H1 (cell line): ENCODE measurements around the gene FAM222B. TPM values are rescaled to one million over a fixed set of nuclear protein-coding genes. Genes with fewer than 3 reads are reported as not detected.

Experiments used
- ASH2L ChIP-seq: fragments of 200-600, 300-600 bp; sonication (generic); IDR thresholded peaks from one replicate; pipeline ENCODE4 v1.7.1; 2017; ENCODE audit warnings: low read length
- BACH1 ChIP-seq: IDR thresholded peaks from 2 replicates; pipeline ENCODE4 v1.6.1; 2012; ENCODE audit warnings: low read length, improper control_type of control experiment
- BRCA1 ChIP-seq: IDR thresholded peaks from 2 replicates; pipeline ENCODE4 v1.6.1; 2012; ENCODE audit warnings: low read depth, low read length, improper control_type of control experiment
- E2F6 ChIP-seq: IDR thresholded peaks from 2 replicates; pipeline ENCODE4 v1.6.1; 2012; ENCODE audit warnings: inconsistent platforms
- EGR1 ChIP-seq: IDR thresholded peaks from 2 replicates; pipeline ENCODE4 v1.6.1; 2011; ENCODE audit warnings: low read depth, low read length, borderline replicate concordance
- GABPA ChIP-seq: IDR thresholded peaks from 2 replicates; pipeline ENCODE4 v1.6.1; 2011; ENCODE audit warnings: mild to moderate bottlenecking, low read length, moderate library complexity, borderline replicate concordance; ENCODE audit not compliant: insufficient read depth
- JUN ChIP-seq: IDR thresholded peaks from 2 replicates; pipeline ENCODE4 v1.6.1; 2011; ENCODE audit warnings: low read depth, mild to moderate bottlenecking, improper control_type of control experiment, low read length
- KDM4A ChIP-seq: IDR thresholded peaks from one replicate; pipeline ENCODE4 v1.7.1; 2012; ENCODE audit warnings: low read depth, mild to moderate bottlenecking, moderate library complexity, low read length, inconsistent platforms; ENCODE audit not compliant: severe bottlenecking
- KDM5A ChIP-seq: fragments of 200-600 bp; IDR thresholded peaks from 2 replicates; pipeline ENCODE4 v1.7.1; 2012; ENCODE audit warnings: mild to moderate bottlenecking, low read length, inconsistent platforms, mixed read lengths
- MAFK ChIP-seq: IDR thresholded peaks from 2 replicates; pipeline ENCODE4 v1.6.1; 2012; ENCODE audit warnings: low read depth, mild to moderate bottlenecking, improper control_type of control experiment, low read length
- MAX ChIP-seq: IDR thresholded peaks from 2 replicates; pipeline ENCODE4 v1.6.1; 2012; ENCODE audit warnings: inconsistent platforms
- NANOG ChIP-seq: IDR thresholded peaks from 2 replicates; pipeline ENCODE4 v1.6.1; 2011; ENCODE audit warnings: low read length, low read depth, mild to moderate bottlenecking, inconsistent platforms; ENCODE audit not compliant: insufficient read depth, poor library complexity, severe bottlenecking
- NRF1 ChIP-seq: IDR thresholded peaks from 2 replicates; pipeline ENCODE4 v1.6.1; 2011; ENCODE audit warnings: mild to moderate bottlenecking, low read depth, low read length, improper control_type of control experiment
- POLR2A ChIP-seq, 2 experiments: IDR thresholded peaks; 1 replicate in 1 of 2; 2 replicates in 1 of 2; pipeline ENCODE4 v1.6.1; 2011; ENCODE audit warnings: low read depth in 2 of 2, low read length in 2 of 2, mild to moderate bottlenecking in 2 of 2; ENCODE audit errors: control extremely low read depth in 1 of 2
- RXRA ChIP-seq: IDR thresholded peaks from 2 replicates; pipeline ENCODE4 v1.6.1; 2011; ENCODE audit warnings: low read depth, mild to moderate bottlenecking, low read length, moderate library complexity; ENCODE audit not compliant: insufficient read depth
- SIRT6 ChIP-seq: IDR thresholded peaks from one replicate; pipeline ENCODE4 v1.7.1; 2012; ENCODE audit warnings: low read length, inconsistent platforms
- SP2 ChIP-seq: IDR thresholded peaks from 2 replicates; pipeline ENCODE4 v1.6.1; 2012; ENCODE audit warnings: mild to moderate bottlenecking, low read length, inconsistent platforms
- polyA plus RNA-seq, 7 experiments: library from polyadenylated mRNA; depleted of rRNA in 3 of 7; stranded (reverse) in 5 of 7; unstranded in 2 of 7; fragments of >200 nt in 5 of 7; fragments of 200-250 nt in 2 of 7; gene quantifications; 1 replicate in 5 of 7; 2 replicates in 1 of 7; 4 replicates in 1 of 7; pipeline versions ENCODE4 v1.2.1 to v1.2.3, GENCODE V29; 2011 to 2013; ENCODE audit warnings: missing spikeins in 2 of 7, mixed read lengths in 2 of 7
- total RNA-seq: library from RNA; stranded (reverse); fragmentation: NEBNext Ultra II Directional; extraction: Animal tissue kit (Norgen Biotek cat#: 25700); gene quantifications from 2 replicates; pipeline ENCODE4 v1.2.1, GENCODE V29; 2021

Gene FAM222B
- total and polyA plus RNA-seq, 2 of the 8 experiments (the other 6 are each of a cell fraction or from before 2014, with no cell fraction given): 42.1 to 81.7 TPM

- no peak for TF ChIP-seq E2F6
- TF ChIP-seq RXRA: no peak
- TF ChIP-seq BACH1: no peak
- TF ChIP-seq POLR2A (IDR thresholded peaks at IDR 0.05; ENCODE audit: control extremely low read depth in 1 of 2, low read depth in 2 of 2, low read length in 2 of 2): peak in 1 of 2 experiments; percentile 73; a peak in 2 of 3 replicates
- no peak for TF ChIP-seq EGR1
- TF ChIP-seq SP2: no peak
- no peak for TF ChIP-seq ASH2L
- TF ChIP-seq JUN: no peak
- TF ChIP-seq BRCA1: no peak
- TF ChIP-seq MAX: no peak
- no peak for TF ChIP-seq NRF1
- TF ChIP-seq MAFK: peak; percentile 20; the same call in 1 of the 2 replicates
- no peak for TF ChIP-seq NANOG
- no peak for TF ChIP-seq SIRT6
- no peak for TF ChIP-seq KDM4A
- no peak for TF ChIP-seq GABPA
- TF ChIP-seq KDM5A: no peak
These were observed 92.2 kb downstream of the FAM222B start (continued) for GRCh38 chr17:28750178-28751047.
